ENCODE data around the gene ENPP1. TPM values are rescaled to one million over a fixed set of nuclear protein-coding genes. Genes with fewer than 3 reads are reported as not detected.

Gene ENPP1
- total RNA-seq, 2 donors from 2014 or later: 17.8 to 18.9 TPM

DNA sequence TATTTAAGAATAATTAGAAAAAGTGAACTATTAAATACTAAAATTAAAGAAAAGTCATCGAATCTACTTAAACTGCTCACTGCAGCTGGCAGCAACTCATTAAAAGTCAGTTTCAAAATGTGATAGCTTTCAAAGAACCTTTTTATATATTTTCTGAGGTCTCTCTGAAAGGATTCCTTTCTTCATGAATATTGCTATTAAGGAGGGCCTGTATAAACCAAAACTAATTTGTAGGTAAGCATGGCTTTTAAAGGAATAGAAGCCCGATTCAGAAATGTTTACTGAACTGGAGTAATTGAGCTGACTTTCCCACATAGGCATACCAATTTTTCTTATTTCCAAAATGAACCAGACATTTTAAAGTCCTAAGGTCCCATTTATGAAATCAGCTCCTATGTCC lies 41.2 kb upstream of the ENPP1 start:
- H3K4me1 ChIP-seq (replicated peaks): no peaks in the 10 kb centered on the region
- no peak for DNase-seq (ENCODE audit: low spot score)
- H3K9me3 ChIP-seq: no peaks in the 10 kb centered on the region
- H3K36me3 ChIP-seq: no peaks in the 10 kb centered on the region
- no peak overlapping the region for H3K4me3 ChIP-seq
- TF ChIP-seq, protein P1, sequence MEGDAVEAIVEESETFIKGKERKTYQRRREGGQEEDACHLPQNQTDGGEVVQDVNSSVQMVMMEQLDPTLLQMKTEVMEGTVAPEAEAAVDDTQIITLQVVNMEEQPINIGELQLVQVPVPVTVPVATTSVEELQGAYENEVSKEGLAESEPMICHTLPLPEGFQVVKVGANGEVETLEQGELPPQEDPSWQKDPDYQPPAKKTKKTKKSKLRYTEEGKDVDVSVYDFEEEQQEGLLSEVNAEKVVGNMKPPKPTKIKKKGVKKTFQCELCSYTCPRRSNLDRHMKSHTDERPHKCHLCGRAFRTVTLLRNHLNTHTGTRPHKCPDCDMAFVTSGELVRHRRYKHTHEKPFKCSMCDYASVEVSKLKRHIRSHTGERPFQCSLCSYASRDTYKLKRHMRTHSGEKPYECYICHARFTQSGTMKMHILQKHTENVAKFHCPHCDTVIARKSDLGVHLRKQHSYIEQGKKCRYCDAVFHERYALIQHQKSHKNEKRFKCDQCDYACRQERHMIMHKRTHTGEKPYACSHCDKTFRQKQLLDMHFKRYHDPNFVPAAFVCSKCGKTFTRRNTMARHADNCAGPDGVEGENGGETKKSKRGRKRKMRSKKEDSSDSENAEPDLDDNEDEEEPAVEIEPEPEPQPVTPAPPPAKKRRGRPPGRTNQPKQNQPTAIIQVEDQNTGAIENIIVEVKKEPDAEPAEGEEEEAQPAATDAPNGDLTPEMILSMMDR (IDR thresholded peaks at IDR 0.05): no peak
- no peak for TF ChIP-seq POLR2AphosphoS5 (IDR thresholded peaks at IDR 0.05)
- no peak for TF ChIP-seq POLR2A (IDR thresholded peaks at IDR 0.05)
- 51% methylated on average over 2 of the region's 2 CpGs for WGBS
- H3K27me3 ChIP-seq (replicated peaks; ENCODE audit: insufficient read depth): no peaks in the 10 kb centered on the region
- intact Hi-C loops (cut with DNase I): no loop called here
- no peak overlapping the region for H3K27ac ChIP-seq

DNA sequence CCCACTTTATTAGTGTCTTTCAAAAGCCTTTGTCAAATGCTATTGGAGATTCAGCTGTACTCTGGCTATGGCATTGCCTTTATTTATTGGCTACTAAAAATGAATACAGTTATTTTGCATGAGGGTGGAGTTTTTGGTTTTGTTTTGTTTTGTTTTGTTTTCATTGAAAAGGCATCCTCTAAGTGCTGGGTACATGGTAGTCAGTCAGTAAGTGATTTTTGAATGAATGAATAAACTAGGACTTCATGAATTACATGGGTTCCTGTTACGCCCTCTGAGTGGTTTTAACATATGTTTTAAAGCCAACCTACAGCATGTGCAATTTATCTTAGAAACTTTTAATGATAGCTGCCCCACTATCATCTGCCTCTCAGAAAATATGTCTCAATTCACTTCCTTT lies 38.9 kb upstream of the ENPP1 start:
- no peak overlapping the region for H3K4me3 ChIP-seq
- intact Hi-C loops (cut with DNase I): no loop called here
- H3K27me3 ChIP-seq (replicated peaks; ENCODE audit: insufficient read depth): no peaks in the 10 kb centered on the region
- no peaks in the 10 kb centered on the region for H3K9me3 ChIP-seq
- no peaks in the 10 kb centered on the region for H3K36me3 ChIP-seq
- TF ChIP-seq, protein P1 (IDR thresholded peaks at IDR 0.05): no peak
- no peak for TF ChIP-seq POLR2AphosphoS5 (IDR thresholded peaks at IDR 0.05)
- no peak for TF ChIP-seq POLR2A (IDR thresholded peaks at IDR 0.05)
- 96% methylated on average over 1 of the region's 1 CpG for WGBS
- no peak overlapping the region for H3K27ac ChIP-seq
- no peak for DNase-seq (ENCODE audit: low spot score)
- no peaks in the 10 kb centered on the region for H3K4me1 ChIP-seq (replicated peaks)

DNA sequence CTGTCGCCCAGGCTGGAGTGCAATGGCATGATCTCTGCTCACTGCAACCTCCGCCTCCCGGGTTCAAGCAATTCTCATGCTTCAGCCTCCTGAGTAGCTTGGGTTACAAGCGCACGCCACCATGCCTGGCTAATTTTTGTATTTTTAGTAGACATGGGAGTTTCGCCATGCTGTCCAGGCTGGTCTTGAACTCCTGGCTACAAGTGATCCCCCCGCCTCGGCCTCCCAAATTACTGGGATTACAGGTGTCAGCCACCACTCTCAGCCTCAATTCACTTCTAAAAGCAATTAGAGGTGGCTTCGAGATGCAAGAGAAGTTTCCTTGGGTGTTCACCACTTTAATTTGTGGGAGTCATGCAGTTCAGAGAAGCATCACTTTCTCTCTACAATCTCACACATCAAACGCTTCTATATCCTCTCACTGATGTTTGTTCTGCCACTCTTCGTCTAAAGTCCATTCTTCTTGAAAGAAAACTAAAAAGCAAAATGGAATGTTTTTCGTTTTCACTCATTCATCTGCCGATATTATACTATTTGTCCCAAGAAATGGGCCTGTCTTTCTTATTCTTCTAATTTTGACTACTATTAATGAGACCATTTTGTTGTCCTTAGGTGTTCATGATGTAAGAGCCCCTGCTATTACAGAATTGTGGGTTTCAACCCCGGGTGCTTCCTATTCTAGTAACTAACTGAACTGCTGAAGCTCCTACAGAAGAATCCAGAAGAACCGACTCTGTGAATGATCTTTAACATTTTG lies 38.3 kb upstream of the ENPP1 start:
- H3K4me1 ChIP-seq (replicated peaks): no peaks in the 10 kb centered on the region
- no peak overlapping the region for H3K27ac ChIP-seq
- intact Hi-C loops (cut with DNase I): no loop called here
- no peaks in the 10 kb centered on the region for H3K36me3 ChIP-seq
- H3K9me3 ChIP-seq: no peaks in the 10 kb centered on the region
- no peak for DNase-seq (ENCODE audit: low spot score)
- TF ChIP-seq, protein P1 (IDR thresholded peaks at IDR 0.05): no peak
- TF ChIP-seq POLR2AphosphoS5 (IDR thresholded peaks at IDR 0.05) (no peak), POLR2A (IDR thresholded peaks at IDR 0.05) (no peak)
- no peak overlapping the region for H3K4me3 ChIP-seq
- WGBS: 94% methylated on average over 15 of the region's 15 CpGs
- no peaks in the 10 kb centered on the region for H3K27me3 ChIP-seq (replicated peaks; ENCODE audit: insufficient read depth)

DNA sequence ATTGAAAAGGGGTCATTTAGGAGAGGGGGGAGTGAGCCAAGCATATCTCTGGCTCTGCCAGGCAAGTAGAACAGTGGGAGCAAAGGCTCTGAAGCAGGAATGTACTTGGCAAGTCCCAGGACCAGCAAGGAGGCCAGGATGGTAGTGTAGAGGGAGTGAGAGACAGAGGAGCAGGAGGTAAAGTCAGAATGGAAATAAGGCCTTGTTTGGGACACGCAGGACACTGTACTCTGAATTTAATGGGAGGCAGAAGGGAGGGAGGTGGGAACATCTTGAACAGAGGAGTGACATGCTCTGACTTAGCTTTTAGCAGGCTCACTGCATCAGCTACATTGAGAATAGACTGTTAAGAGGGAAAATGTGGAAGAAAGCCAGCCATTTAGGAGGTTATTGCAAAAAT lies 37.0 kb upstream of the ENPP1 start:
- intact Hi-C loops (cut with DNase I): no loop called here
- WGBS: 43% methylated on average over 1 of the region's 1 CpG
- no peak for DNase-seq (ENCODE audit: low spot score)

More for the DNA sequence above, 37.0 kb upstream of the ENPP1 start:
- H3K9me3 ChIP-seq: no peaks in the 10 kb centered on the region
- H3K4me3 ChIP-seq: no peak overlapping the region
- H3K4me1 ChIP-seq (replicated peaks): no peaks in the 10 kb centered on the region
- no peak overlapping the region for H3K27ac ChIP-seq
- H3K27me3 ChIP-seq (replicated peaks; ENCODE audit: insufficient read depth): no peaks in the 10 kb centered on the region
- no peaks in the 10 kb centered on the region for H3K36me3 ChIP-seq
- TF ChIP-seq POLR2A (IDR thresholded peaks at IDR 0.05): no peak
- TF ChIP-seq POLR2AphosphoS5 (IDR thresholded peaks at IDR 0.05): no peak
- TF ChIP-seq, protein P1 (IDR thresholded peaks at IDR 0.05): no peak
